ENCODE data around the gene PLD1. TPM values are rescaled to one million over a fixed set of nuclear protein-coding genes. Genes with fewer than 3 reads are reported as not detected.

Gene PLD1
- total RNA-seq, 1 donor from 2014 or later, result 8.8 TPM

DNA sequence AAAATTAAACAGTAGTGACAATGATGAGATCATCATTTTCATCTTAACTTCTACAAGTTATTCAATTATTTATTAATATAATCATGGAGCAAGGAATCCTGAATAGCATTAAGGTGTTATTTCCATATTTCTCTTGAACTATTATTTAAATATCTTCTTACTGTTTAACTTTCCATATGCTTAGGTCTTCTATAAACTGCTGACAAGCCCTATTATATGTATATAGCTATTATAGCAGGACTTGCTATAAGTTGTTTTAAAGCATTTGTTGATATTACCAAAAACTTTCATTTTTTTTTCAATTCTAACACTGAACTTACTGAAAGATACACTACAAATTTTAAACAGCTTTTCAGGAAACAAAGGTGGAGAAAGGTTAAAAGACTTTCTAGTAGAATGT, 76.7 kb downstream of the PLD1 start:
- peaks cover 0 to 3% of the 10 kb centered on the region in 2 donors for H3K4me1 ChIP-seq
- H3K27ac ChIP-seq, result no peak overlapping the region
- TF ChIP-seq, protein P1, sequence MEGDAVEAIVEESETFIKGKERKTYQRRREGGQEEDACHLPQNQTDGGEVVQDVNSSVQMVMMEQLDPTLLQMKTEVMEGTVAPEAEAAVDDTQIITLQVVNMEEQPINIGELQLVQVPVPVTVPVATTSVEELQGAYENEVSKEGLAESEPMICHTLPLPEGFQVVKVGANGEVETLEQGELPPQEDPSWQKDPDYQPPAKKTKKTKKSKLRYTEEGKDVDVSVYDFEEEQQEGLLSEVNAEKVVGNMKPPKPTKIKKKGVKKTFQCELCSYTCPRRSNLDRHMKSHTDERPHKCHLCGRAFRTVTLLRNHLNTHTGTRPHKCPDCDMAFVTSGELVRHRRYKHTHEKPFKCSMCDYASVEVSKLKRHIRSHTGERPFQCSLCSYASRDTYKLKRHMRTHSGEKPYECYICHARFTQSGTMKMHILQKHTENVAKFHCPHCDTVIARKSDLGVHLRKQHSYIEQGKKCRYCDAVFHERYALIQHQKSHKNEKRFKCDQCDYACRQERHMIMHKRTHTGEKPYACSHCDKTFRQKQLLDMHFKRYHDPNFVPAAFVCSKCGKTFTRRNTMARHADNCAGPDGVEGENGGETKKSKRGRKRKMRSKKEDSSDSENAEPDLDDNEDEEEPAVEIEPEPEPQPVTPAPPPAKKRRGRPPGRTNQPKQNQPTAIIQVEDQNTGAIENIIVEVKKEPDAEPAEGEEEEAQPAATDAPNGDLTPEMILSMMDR (IDR thresholded peaks at IDR 0.05), result no peak
- no peaks in the 10 kb centered on the region for H3K27me3 ChIP-seq
- H3K9me3 ChIP-seq, result no peaks in the 10 kb centered on the region
- H3K4me3 ChIP-seq, result no peak overlapping the region
- DNase-seq (ENCODE audit: low spot score in 2 of 2), result no peak
- intact Hi-C loops (cut with DNase I), result no loop called here
- peaks cover 4 to 8% of the 10 kb centered on the region in 2 donors for H3K36me3 ChIP-seq

GRCh38 chr3:171732756-171733155, 77.5 kb downstream of the PLD1 start:
- no peak for DNase-seq (ENCODE audit: low spot score in 2 of 2)
- H3K4me1 ChIP-seq, result peaks cover 0 to 3% of the 10 kb centered on the region in 2 donors
- no peaks in the 10 kb centered on the region for H3K27me3 ChIP-seq
- H3K36me3 ChIP-seq, result peaks cover 4 to 8% of the 10 kb centered on the region in 2 donors
- no peaks in the 10 kb centered on the region for H3K9me3 ChIP-seq
- no peak overlapping the region for H3K4me3 ChIP-seq
- TF ChIP-seq, protein P1 (IDR thresholded peaks at IDR 0.05), result no peak
- H3K27ac ChIP-seq, result no peak overlapping the region
- intact Hi-C loops (cut with DNase I), result no loop called here

- DNase-seq (ENCODE audit: low spot score in 2 of 2), result no peak
- Histone ChIP-seq H3K36me3 (peaks cover 4 to 8% of the 10 kb centered on the region in 2 donors), H3K4me1 (peaks cover 0 to 6% of the 10 kb centered on the region in 2 donors), H3K27me3 (no peaks in the 10 kb centered on the region), H3K4me3 (no peak overlapping the region), H3K27ac (peak overlapping the region in 1 of 2 donors; percentile 48), H3K9me3 (no peaks in the 10 kb centered on the region)
- TF ChIP-seq, protein P1 (IDR thresholded peaks at IDR 0.05), result no peak
- intact Hi-C loops (cut with DNase I), result no loop called here
These were observed 78.6 kb downstream of the PLD1 start for GRCh38 chr3:171731691-171732090.

GRCh38 chr3:171729452-171730334, 80.6 kb downstream of the PLD1 start:
- no peaks in the 10 kb centered on the region for H3K9me3 ChIP-seq
- TF ChIP-seq, protein P1 (IDR thresholded peaks at IDR 0.05), result no peak

DNA sequence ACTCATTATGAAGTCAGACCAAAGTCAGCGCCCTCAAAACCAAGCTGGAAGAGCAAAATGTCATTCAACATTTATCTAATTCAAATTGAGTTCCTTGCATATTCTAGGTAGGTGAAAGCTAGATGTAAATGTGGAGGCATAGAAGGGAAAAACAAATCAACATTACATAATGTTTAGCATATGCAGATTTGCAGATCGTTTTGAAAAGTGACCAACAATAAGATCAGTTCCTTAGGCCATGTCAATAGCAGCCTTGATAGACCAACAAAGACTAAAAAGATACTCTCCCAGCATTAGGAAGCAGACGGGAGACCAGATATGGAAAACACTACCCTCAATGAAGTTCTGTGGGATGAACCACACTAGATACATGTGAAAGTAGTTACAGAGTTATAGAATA, 83.0 kb downstream of the PLD1 start:
- Histone ChIP-seq H3K27me3 (no peaks in the 10 kb centered on the region), H3K9me3 (no peaks in the 10 kb centered on the region), H3K36me3 (peaks cover 7 to 32% of the 10 kb centered on the region in 2 donors), H3K27ac (no peak overlapping the region), H3K4me1 (peaks cover 0 to 6% of the 10 kb centered on the region in 2 donors), H3K4me3 (no peak overlapping the region)
- TF ChIP-seq, protein P1 (IDR thresholded peaks at IDR 0.05), result no peak
- DNase-seq (ENCODE audit: low spot score in 2 of 2), result no peak
- intact Hi-C loops (cut with DNase I), result no loop called here

More at GRCh38 chr3:171729452-171730334, 80.6 kb downstream of the PLD1 start:
- no peak for DNase-seq (ENCODE audit: low spot score in 2 of 2)
- intact Hi-C loops (cut with DNase I), result no loop called here
- Histone ChIP-seq H3K27me3 (no peaks in the 10 kb centered on the region), H3K27ac (no peak overlapping the region), H3K36me3 (peaks cover 7 to 14% of the 10 kb centered on the region in 2 donors), H3K4me1 (peaks cover 0 to 6% of the 10 kb centered on the region in 2 donors), H3K4me3 (no peak overlapping the region)
